MG63 (cell line): ENCODE data around the gene AIMP1. TPM values are rescaled to one million over a fixed set of nuclear protein-coding genes. Genes with fewer than 3 reads are reported as not detected.

Source experiments
- DNase-seq: peaks from one replicate; pipeline ENCODE4 v3.0.0-alpha.2; 2020
- H3K27me3 ChIP-seq: fragments of 250-450 bp; sonication (Bioruptor Pico); 2 replicates; pipeline ENCODE4 v1.5.1; 2020; ENCODE audit warnings: mild to moderate bottlenecking, moderate library complexity
- H3K36me3 ChIP-seq: fragments of 250-450 bp; sonication (Bioruptor Pico); 2 replicates; pipeline ENCODE4 v1.5.1; 2020; ENCODE audit warnings: mild to moderate bottlenecking, moderate library complexity
- H3K4me3 ChIP-seq: fragments of 250-450 bp; sonication (Bioruptor Pico); 2 replicates; pipeline ENCODE4 v1.5.1; 2020; ENCODE audit warnings: mild to moderate bottlenecking, moderate library complexity
- H3K9me3 ChIP-seq: fragments of 250-450 bp; sonication (Bioruptor Pico); 2 replicates; pipeline ENCODE4 v1.5.1; 2020; ENCODE audit warnings: mild to moderate bottlenecking, moderate library complexity
- total RNA-seq: library from RNA; depleted of rRNA; stranded (reverse); fragments of >200 nt; shearing (Covaris generic); gene quantifications from 2 replicates; pipeline ENCODE4 v1.2.3, GENCODE V29; 2014; ENCODE audit warnings: low replicate concordance; rRNA removed

The AIMP1 gene
- 31.8 and 51.5 TPM in 2 replicates for total RNA-seq

GRCh38 chr4:106315968-106316772 lies at the start of gene AIMP1, which contains the start of gene TBCK:
AIMP1 (plus strand) TSS chr4:106316550; CDS start chr4:106325010, 8,460 bp downstream.
TBCK (minus strand) TSS chr4:106316209; CDS start chr4:106308960, 7,249 bp downstream.
- peak within 1 kb of the TSS; percentile 88 for H3K4me3 ChIP-seq
- DNase-seq, result peak; percentile 80
- no peaks in the 10 kb centered on the region; the same call in 1 of the 2 replicates for H3K36me3 ChIP-seq
- no peaks in the 10 kb centered on the region for H3K27me3 ChIP-seq
- no peaks in the 10 kb centered on the region for H3K9me3 ChIP-seq

- no peak for DNase-seq
These were observed 47.6 kb upstream of the AIMP1 start for GRCh38 chr4:106268786-106269185.

GRCh38 chr4:106269711-106270110 lies 46.6 kb upstream of the AIMP1 start:
- no peak overlapping the region for H3K4me3 ChIP-seq
- no peaks in the 10 kb centered on the region for H3K9me3 ChIP-seq
- no peak for DNase-seq
- no peaks in the 10 kb centered on the region; the same call in 1 of the 2 replicates for H3K36me3 ChIP-seq
- H3K27me3 ChIP-seq, result no peaks in the 10 kb centered on the region

More at GRCh38 chr4:106268786-106269185, 47.6 kb upstream of the AIMP1 start:
- H3K36me3 ChIP-seq, result no peaks in the 10 kb centered on the region
- H3K9me3 ChIP-seq, result no peaks in the 10 kb centered on the region
- no peak overlapping the region for H3K4me3 ChIP-seq
- H3K27me3 ChIP-seq, result no peaks in the 10 kb centered on the region

GRCh38 chr4:106270736-106271135 lies 45.6 kb upstream of the AIMP1 start:
- DNase-seq, result no peak
- Histone ChIP-seq H3K4me3 (no peak overlapping the region), H3K9me3 (no peaks in the 10 kb centered on the region), H3K27me3 (no peaks in the 10 kb centered on the region), H3K36me3 (no peaks in the 10 kb centered on the region; the same call in 1 of the 2 replicates)

- DNase-seq, result no peak
- no peaks in the 10 kb centered on the region; the same call in 1 of the 2 replicates for H3K36me3 ChIP-seq
- H3K9me3 ChIP-seq, result no peaks in the 10 kb centered on the region
- no peak overlapping the region for H3K4me3 ChIP-seq
- H3K27me3 ChIP-seq, result no peaks in the 10 kb centered on the region
These were observed 42.5 kb upstream of the AIMP1 start for GRCh38 chr4:106273831-106274230.

GRCh38 chr4:106277140-106277675 lies 39.1 kb upstream of the AIMP1 start:
- DNase-seq, result no peak
- Histone ChIP-seq H3K36me3 (no peaks in the 10 kb centered on the region; the same call in 1 of the 2 replicates), H3K9me3 (no peaks in the 10 kb centered on the region), H3K27me3 (no peaks in the 10 kb centered on the region), H3K4me3 (no peak overlapping the region)

GRCh38 chr4:106284227-106284626 lies 32.1 kb upstream of the AIMP1 start:
- H3K27me3 ChIP-seq, result no peaks in the 10 kb centered on the region
- no peak for DNase-seq
- no peaks in the 10 kb centered on the region for H3K9me3 ChIP-seq
- no peak overlapping the region for H3K4me3 ChIP-seq
- no peaks in the 10 kb centered on the region for H3K36me3 ChIP-seq

- Histone ChIP-seq H3K27me3 (no peaks in the 10 kb centered on the region), H3K36me3 (no peaks in the 10 kb centered on the region), H3K9me3 (no peaks in the 10 kb centered on the region), H3K4me3 (no peak overlapping the region)
- no peak for DNase-seq
These were observed 29.7 kb upstream of the AIMP1 start for GRCh38 chr4:106286611-106287010.

- no peak for DNase-seq
- Histone ChIP-seq H3K9me3 (no peaks in the 10 kb centered on the region), H3K27me3 (no peaks in the 10 kb centered on the region), H3K4me3 (no peak overlapping the region), H3K36me3 (no peaks in the 10 kb centered on the region)
These were observed 28.9 kb upstream of the AIMP1 start for GRCh38 chr4:106287353-106287969.

GRCh38 chr4:106289737-106290136 lies 26.6 kb upstream of the AIMP1 start:
- no peak for DNase-seq
- no peaks in the 10 kb centered on the region for H3K27me3 ChIP-seq
- H3K36me3 ChIP-seq, result peaks cover under 1% of the 10 kb centered on the region; the same call in 1 of the 2 replicates
- H3K9me3 ChIP-seq, result no peaks in the 10 kb centered on the region
- H3K4me3 ChIP-seq, result no peak overlapping the region

GRCh38 chr4:106291678-106292077 lies 24.7 kb upstream of the AIMP1 start:
- no peaks in the 10 kb centered on the region for H3K27me3 ChIP-seq
- no peaks in the 10 kb centered on the region for H3K9me3 ChIP-seq
- H3K36me3 ChIP-seq, result peaks cover 2% of the 10 kb centered on the region; the same call in 1 of the 2 replicates
- no peak for DNase-seq
- no peak overlapping the region for H3K4me3 ChIP-seq

GRCh38 chr4:106294062-106294461 lies 22.3 kb upstream of the AIMP1 start:
- no peak overlapping the region for H3K4me3 ChIP-seq
- H3K9me3 ChIP-seq, result no peaks in the 10 kb centered on the region
- no peak for DNase-seq
- peaks cover 2% of the 10 kb centered on the region; the same call in 1 of the 2 replicates for H3K36me3 ChIP-seq
- no peaks in the 10 kb centered on the region for H3K27me3 ChIP-seq

GRCh38 chr4:106297245-106298035 lies 18.9 kb upstream of the AIMP1 start:
- Histone ChIP-seq H3K36me3 (peaks cover 8% of the 10 kb centered on the region; the same call in 1 of the 2 replicates), H3K27me3 (no peaks in the 10 kb centered on the region), H3K4me3 (no peak overlapping the region), H3K9me3 (no peaks in the 10 kb centered on the region)
- no peak for DNase-seq

GRCh38 chr4:106299977-106300376 lies 16.4 kb upstream of the AIMP1 start:
- Histone ChIP-seq H3K4me3 (no peak overlapping the region), H3K9me3 (no peaks in the 10 kb centered on the region), H3K27me3 (no peaks in the 10 kb centered on the region), H3K36me3 (peaks cover 6% of the 10 kb centered on the region; the same call in 1 of the 2 replicates)
- no peak for DNase-seq

- Histone ChIP-seq H3K27me3 (no peaks in the 10 kb centered on the region), H3K36me3 (peaks cover 6% of the 10 kb centered on the region; the same call in 1 of the 2 replicates), H3K9me3 (no peaks in the 10 kb centered on the region), H3K4me3 (no peak overlapping the region)
- DNase-seq, result no peak
These were observed 14.8 kb upstream of the AIMP1 start for GRCh38 chr4:106301393-106302061.

GRCh38 chr4:106302062-106302438 lies 14.3 kb upstream of the AIMP1 start:
- H3K9me3 ChIP-seq, result no peaks in the 10 kb centered on the region
- H3K4me3 ChIP-seq, result no peak overlapping the region
- peaks cover 6% of the 10 kb centered on the region; the same call in 1 of the 2 replicates for H3K36me3 ChIP-seq
- no peak for DNase-seq
- no peaks in the 10 kb centered on the region for H3K27me3 ChIP-seq
